ENCODE measurements around the gene ANGPTL8. TPM values are rescaled to one million over a fixed set of nuclear protein-coding genes. Genes with fewer than 3 reads are reported as not detected.

The ANGPTL8 gene
- total RNA-seq, 1 experiment from 2014 or later: not detected

- no peaks in the 10 kb centered on the region for H3K9me3 ChIP-seq (ENCODE audit: low read depth, low read length, poor library complexity, severe bottlenecking)
- ChIA-PET CTCF (interaction anchor here (0.7 kb wide), 1 partner anchor 241 kb away, joined by 5 read pairs; no protein-coding TSS in a partner anchor), POLR2A (ENCODE audit: low non-redundant PET) (interaction anchor here (0.6 kb wide), 1 partner anchor 29 kb away, joined by 3 read pairs; no protein-coding TSS in a partner anchor)
- H3K4me1 ChIP-seq (ENCODE audit: insufficient read depth, low read length, poor library complexity, severe bottlenecking): peaks cover under 1% of the 10 kb centered on the region
- H3K27me3 ChIP-seq (replicated peaks; ENCODE audit: insufficient read depth, low read depth, low read length, poor library complexity): no peaks in the 10 kb centered on the region
- no peak for DNase-seq (ENCODE audit: low spot score)
- BruUV-seq (replicated peaks): no TSS peak
- TF ChIP-seq, protein P1, sequence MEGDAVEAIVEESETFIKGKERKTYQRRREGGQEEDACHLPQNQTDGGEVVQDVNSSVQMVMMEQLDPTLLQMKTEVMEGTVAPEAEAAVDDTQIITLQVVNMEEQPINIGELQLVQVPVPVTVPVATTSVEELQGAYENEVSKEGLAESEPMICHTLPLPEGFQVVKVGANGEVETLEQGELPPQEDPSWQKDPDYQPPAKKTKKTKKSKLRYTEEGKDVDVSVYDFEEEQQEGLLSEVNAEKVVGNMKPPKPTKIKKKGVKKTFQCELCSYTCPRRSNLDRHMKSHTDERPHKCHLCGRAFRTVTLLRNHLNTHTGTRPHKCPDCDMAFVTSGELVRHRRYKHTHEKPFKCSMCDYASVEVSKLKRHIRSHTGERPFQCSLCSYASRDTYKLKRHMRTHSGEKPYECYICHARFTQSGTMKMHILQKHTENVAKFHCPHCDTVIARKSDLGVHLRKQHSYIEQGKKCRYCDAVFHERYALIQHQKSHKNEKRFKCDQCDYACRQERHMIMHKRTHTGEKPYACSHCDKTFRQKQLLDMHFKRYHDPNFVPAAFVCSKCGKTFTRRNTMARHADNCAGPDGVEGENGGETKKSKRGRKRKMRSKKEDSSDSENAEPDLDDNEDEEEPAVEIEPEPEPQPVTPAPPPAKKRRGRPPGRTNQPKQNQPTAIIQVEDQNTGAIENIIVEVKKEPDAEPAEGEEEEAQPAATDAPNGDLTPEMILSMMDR (conservative IDR thresholded peaks at IDR 0.05; ENCODE audit: low read depth, low read length): no peak
- TF ChIP-seq EZH2 (IDR thresholded peaks at IDR 0.05; ENCODE audit: borderline replicate concordance, low read depth, low read length, poor library complexity, severe bottlenecking): no peak
- no peaks in the 10 kb centered on the region for H3K36me3 ChIP-seq (ENCODE audit: insufficient read depth, low read length, poor library complexity, severe bottlenecking)
- no peak overlapping the region for H3K27ac ChIP-seq (ENCODE audit: low read depth, low read length, poor library complexity, severe bottlenecking)
- no peak overlapping the region for H3K4me3 ChIP-seq (ENCODE audit: low read depth, low read length, poor library complexity, severe bottlenecking)
- intact Hi-C loops (cut with micrococcal nuclease; ENCODE audit: unreplicated experiment): no loop called here
Observed at GRCh38 chr19:11236324-11237301, 2.8 kb upstream of the ANGPTL8 start.

- no peak for DNase-seq (ENCODE audit: low spot score)
- Histone ChIP-seq H3K4me1 (ENCODE audit: insufficient read depth, low read length, poor library complexity, severe bottlenecking) (peaks cover 4% of the 10 kb centered on the region), H3K9me3 (ENCODE audit: low read depth, low read length, poor library complexity, severe bottlenecking) (no peaks in the 10 kb centered on the region), H3K27me3 (replicated peaks; ENCODE audit: insufficient read depth, low read depth, low read length, poor library complexity) (no peaks in the 10 kb centered on the region), H3K36me3 (ENCODE audit: insufficient read depth, low read length, poor library complexity, severe bottlenecking) (no peaks in the 10 kb centered on the region), H3K27ac (ENCODE audit: low read depth, low read length, poor library complexity, severe bottlenecking) (no peak overlapping the region), H3K4me3 (ENCODE audit: low read depth, low read length, poor library complexity, severe bottlenecking) (no peak overlapping the region)
- BruUV-seq (replicated peaks): no TSS peak
- CTCF ChIA-PET: interaction anchor here (1.1 kb wide), 1 partner anchor 57 kb away, joined by 3 read pairs; no protein-coding TSS in a partner anchor
- intact Hi-C loops (cut with micrococcal nuclease; ENCODE audit: unreplicated experiment): no loop called here
- POLR2A ChIA-PET (ENCODE audit: low non-redundant PET): no interaction called here
- TF ChIP-seq EZH2 (IDR thresholded peaks at IDR 0.05; ENCODE audit: borderline replicate concordance, low read depth, low read length, poor library complexity, severe bottlenecking): no peak
- TF ChIP-seq, protein P1 (conservative IDR thresholded peaks at IDR 0.05; ENCODE audit: low read depth, low read length): no peak
Observed at GRCh38 chr19:11237321-11237720, 2.1 kb upstream of the ANGPTL8 start.

DNA sequence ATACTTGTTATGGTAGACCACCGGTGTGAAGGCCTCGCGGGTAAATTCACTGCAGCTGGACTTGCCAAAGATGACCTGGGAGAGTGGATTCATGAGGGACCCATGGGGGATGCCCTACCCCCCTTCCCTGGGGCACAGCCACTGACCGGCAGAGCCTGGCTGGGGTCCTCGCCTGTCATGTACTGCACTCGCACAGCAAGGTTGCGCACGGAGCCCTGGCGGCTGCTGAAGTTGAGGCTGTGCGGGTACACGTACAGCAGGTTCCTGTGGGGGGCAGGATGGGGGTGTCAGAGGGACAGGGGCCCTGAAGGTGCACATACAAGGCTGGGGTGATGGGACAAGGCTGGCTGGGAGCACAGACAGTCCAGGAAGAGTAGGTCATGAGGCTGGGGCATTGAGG is 1.4 kb upstream of the ANGPTL8 start:
- Histone ChIP-seq H3K36me3 (ENCODE audit: insufficient read depth, low read length, poor library complexity, severe bottlenecking) (no peaks in the 10 kb centered on the region), H3K27ac (ENCODE audit: low read depth, low read length, poor library complexity, severe bottlenecking) (no peak overlapping the region), H3K4me3 (ENCODE audit: low read depth, low read length, poor library complexity, severe bottlenecking) (no peak overlapping the region), H3K9me3 (ENCODE audit: low read depth, low read length, poor library complexity, severe bottlenecking) (no peaks in the 10 kb centered on the region), H3K27me3 (replicated peaks; ENCODE audit: insufficient read depth, low read depth, low read length, poor library complexity) (no peaks in the 10 kb centered on the region), H3K4me1 (ENCODE audit: insufficient read depth, low read length, poor library complexity, severe bottlenecking) (peaks cover 4% of the 10 kb centered on the region)
- ChIA-PET POLR2A (ENCODE audit: low non-redundant PET) (no interaction called here), CTCF (interaction anchor here (0.5 to 1.1 kb wide), 2 partner anchors 18 to 56 kb away, joined by 3 to 5 read pairs; no protein-coding TSS in a partner anchor)
- no TSS peak for BruUV-seq (replicated peaks)
- TF ChIP-seq, protein P1 (conservative IDR thresholded peaks at IDR 0.05; ENCODE audit: low read depth, low read length): no peak
- TF ChIP-seq EZH2 (IDR thresholded peaks at IDR 0.05; ENCODE audit: borderline replicate concordance, low read depth, low read length, poor library complexity, severe bottlenecking): no peak
- intact Hi-C loops (cut with micrococcal nuclease; ENCODE audit: unreplicated experiment): no loop called here
- no peak for DNase-seq (ENCODE audit: low spot score)

All from A673 (cell line).